HL-60/S4 treated with phorbol 12-myristate 13-acetate at 8.2 ng/mL for 4 days and 3 days (cell line): ENCODE results near the gene TMEM250.

Source experiments
- in situ Hi-C: fragments of 300-500 bp; cut with MboI; formaldehyde crosslinking; loops from 2 replicates; pipeline ENCODE4 v1.15.0; 2022; ENCODE audit warnings: low sequenced_read_pairs

Gene TMEM250

DNA sequence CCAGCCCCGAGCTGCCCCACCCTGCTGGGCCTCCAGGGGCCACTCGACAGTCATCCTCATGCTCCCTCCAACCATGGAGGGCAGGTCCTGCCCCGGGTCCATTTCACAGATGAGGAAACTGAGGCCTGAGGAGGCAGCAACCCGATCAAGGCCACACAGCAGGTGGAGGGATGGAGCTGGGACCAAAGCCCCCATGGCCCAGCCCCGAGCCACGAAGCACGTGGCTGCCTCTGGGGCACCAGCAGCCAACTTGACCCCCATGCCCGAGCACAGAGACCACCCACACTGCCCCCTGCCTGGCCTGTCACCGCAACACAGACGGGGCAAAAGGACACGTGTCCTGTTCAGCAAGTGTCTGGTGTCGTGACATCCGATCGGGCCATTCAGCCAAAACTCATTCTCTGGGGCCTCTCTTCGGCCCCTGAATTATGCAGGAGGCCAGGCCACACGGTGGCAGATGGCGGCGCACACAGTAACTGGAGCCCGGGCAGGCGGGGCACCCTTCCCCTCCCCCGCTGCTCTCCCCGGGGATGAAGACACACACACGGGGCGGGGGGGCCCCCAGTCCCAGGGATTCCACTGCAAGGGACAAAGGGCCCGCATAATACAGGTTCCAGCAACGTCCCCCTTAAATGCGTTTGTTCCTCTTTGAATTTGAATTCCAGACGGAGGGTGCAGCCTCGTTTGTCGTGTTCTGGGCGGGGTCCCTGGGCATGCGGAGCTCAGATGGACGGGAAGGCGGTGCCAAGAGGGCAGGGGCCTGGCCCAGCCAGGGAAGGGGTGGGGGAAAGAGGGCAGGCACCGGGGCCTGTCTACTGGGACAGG is 29.4 kb upstream of the TMEM250 start:
- in situ Hi-C loops, result no loop called here

DNA sequence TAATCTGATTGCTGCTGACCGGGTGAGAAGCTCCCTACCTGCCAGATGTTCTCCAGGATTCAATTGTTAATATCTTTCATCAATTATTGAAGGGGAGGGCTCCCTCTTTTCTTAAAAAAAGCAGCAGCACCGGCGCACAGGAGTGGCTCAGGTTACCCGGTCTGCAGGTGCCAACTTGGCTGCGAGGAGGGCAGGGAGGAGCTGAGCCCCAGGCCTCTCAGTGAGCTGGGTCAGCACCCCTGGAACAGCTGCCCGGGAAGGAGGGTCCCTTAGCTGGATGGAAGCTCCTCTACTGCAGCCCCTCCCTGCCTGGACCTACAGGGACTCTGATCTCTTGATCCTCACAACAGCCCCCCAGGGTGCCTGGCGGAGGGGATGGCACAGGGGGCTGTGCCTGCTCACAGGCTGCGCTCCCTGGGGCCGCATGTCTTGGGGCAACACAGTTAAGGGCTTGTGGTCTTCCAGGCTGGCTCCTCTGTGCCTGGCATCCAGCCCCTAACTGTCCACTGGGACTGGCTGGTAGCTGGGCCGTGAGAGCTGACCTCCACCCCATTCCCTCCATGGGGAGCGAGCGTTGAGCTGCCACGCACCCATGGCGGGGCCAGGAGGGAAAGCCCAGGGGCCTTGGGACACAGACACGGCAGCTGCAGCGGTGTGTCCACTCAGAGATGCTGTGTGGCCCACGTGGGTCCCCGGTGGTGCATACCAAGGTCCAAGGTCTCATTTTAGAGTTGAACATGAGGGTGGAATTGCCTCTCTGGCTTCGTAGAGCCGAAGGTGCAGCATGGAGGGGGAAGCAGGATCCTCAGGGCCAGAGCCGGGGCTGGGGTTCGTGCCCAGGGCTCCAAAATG is 28.6 kb upstream of the TMEM250 start:
- in situ Hi-C loops, result no loop called here

DNA sequence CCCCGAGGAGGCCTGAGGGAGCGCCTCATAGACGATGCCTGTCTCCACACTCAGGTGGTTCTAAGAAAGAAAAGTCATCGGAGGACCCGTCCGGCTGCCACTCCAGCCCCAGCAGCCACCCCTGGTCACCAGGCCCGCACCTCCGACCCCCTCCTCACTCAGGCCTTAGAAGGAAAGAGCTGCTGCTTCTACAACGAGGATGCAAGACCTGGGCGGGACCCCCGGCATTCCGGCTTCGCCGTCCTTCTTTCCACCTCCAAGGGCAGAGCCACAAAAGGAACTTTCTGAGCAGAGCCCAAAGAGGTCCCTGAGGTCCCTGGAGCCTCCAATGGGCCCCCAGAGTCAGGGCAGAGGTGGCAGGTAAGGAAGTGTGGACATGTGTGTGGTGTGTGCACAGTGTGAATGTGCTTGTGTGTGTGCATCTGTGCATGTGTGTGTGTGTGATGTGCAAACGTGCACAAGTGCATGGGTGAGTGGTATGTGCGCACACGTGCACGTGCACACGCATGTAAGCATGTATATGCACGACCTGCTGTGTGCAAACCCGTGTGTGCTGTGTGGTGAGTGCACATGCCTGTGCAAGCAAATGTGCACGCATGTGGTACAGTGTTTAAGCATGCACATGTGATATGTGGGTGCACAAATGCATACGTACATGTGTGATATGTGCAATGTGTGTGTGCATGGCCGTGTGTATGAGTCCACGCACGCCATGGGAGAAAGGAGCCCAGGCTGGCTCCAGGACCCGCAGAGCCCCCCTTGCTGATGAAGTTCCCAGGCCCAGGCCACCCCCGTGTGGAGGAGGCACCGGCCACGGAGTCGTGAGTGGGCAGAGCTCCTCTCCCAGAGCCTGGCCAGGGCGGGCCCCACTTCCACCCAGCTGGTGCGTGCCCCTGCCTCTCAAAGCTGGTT is 27.7 kb upstream of the TMEM250 start:
- in situ Hi-C loops, result no loop called here

GRCh38 chr9:136145580-136145979 is 26.9 kb upstream of the TMEM250 start:
- in situ Hi-C loops, result no loop called here

GRCh38 chr9:136144450-136144849 is 25.8 kb upstream of the TMEM250 start:
- in situ Hi-C loops, result no loop called here

DNA sequence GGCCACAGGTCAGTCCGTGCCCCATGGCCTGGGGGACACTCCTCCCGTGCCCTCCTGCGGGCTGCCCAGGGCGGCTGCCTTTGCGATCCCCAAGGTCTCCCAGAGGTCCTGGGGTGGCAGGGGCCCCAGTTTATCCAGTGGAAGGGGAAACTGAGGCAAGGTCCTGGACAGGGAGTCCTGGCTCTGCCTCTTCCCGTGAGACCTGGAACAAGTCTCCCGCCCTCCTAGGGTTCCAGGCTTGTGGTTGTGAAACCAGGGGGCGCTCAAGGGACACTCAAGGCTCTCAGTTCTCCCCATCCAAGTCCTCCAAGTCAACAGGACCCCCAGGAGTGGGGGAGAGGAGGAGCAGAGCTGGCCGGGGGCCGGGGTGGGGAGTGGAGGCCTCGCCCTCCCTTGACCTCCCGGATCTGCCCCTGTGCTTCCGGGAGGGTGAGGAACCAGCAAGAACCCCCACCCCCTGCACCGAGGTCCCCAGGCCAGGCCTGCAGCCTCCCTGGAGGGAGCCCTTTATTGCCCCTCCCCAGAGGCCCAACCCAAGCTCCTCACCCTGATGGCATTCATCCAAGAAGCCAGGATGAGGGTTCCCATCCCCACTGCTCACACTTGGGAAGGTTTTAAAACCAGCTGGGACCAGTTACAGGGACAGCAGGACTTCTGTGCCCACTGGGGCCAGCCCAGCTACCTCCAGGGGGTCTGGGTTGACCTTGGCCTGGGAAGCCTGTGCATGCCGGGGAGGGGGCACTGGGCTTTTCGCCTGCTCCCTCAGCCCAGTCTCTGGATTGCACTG is 24.7 kb upstream of the TMEM250 start:
- in situ Hi-C loops, result no loop called here

- in situ Hi-C loops, result no loop called here
Measured at GRCh38 chr9:136142859-136143214, 24.2 kb upstream of the TMEM250 start.

DNA sequence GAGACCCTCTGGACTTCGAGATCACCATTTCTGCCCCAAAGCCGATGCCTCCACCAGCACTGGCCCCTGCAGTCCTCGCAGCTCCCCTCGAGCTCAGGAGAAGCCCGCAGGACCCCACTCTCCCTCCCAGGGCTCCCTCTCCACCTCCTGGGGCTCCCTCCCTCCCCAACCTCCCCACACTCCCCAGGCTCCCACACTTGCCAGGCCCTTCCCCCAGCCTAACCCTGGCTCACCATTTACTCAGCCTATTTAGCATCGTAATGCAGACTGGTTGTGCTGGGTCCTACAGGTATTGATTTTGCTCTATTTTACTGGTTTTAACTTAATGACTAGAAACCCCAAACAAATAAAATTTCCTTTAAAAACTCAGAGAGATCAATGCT is 23.7 kb upstream of the TMEM250 start:
- in situ Hi-C loops, result no loop called here

DNA sequence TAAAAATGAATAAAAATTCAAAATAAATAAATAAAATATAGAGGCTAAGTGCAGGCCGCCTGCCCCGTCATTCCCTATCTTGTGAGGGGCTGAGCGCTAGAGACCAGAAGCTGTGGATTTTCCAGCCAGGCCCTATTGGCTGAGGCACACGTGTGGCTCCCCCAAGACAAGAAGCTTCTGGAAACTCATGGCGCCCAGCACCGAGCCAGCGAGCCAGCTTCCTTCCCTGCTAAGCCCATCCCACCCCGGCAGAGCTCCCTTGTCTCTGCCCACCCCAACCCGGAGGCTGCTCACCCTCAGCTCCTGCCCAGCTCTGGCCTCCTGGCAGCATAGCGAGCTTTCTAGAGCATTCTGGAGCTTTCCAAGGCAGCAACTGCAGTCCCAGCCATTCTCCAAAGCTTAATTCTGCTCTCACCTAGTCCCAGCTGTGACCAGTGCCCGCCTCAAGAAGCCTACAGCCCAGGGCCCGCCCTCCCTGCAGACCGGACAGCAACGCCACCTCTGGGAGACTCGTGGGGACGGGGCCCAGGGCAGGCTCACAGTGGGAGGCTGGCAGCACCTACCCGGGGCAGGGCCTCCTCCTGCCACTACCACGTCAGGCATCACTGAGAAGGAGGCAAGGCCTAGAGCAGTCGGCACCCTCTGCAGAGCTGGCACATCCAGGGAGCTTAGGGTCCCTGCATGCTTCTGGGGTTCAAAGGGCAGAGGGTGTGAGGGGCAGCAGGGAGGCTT is 23.2 kb upstream of the TMEM250 start:
- in situ Hi-C loops, result no loop called here

DNA sequence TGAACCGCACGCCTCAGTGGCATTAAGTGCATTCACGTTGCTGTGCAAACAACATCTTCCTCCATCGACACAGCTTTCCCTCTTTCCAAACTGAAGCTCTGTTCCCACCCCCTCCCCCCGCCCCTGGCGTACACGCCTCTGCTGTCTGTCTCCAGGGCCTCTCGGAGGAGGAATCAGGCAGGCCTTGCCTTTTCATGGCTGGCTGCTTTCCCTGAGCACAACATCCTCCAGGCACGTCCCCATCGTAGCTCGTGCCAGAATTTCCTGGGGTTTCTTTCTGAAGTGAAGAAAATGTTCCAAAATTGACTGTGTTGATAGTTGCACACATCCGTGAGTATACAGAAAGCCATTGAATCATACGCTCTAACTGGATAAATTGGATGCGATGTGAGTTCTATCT is 22.3 kb upstream of the TMEM250 start:
- in situ Hi-C loops, result no loop called here

GRCh38 chr9:136140046-136140445 is 21.4 kb upstream of the TMEM250 start:
- in situ Hi-C loops, result no loop called here

- in situ Hi-C loops, result no loop called here
Measured at GRCh38 chr9:136138566-136138965, 19.9 kb upstream of the TMEM250 start.

GRCh38 chr9:136137321-136138265 is 18.9 kb upstream of the TMEM250 start:
- in situ Hi-C loops, result no loop called here

GRCh38 chr9:136136127-136136925 is 17.7 kb upstream of the TMEM250 start:
- in situ Hi-C loops, result no loop called here

DNA sequence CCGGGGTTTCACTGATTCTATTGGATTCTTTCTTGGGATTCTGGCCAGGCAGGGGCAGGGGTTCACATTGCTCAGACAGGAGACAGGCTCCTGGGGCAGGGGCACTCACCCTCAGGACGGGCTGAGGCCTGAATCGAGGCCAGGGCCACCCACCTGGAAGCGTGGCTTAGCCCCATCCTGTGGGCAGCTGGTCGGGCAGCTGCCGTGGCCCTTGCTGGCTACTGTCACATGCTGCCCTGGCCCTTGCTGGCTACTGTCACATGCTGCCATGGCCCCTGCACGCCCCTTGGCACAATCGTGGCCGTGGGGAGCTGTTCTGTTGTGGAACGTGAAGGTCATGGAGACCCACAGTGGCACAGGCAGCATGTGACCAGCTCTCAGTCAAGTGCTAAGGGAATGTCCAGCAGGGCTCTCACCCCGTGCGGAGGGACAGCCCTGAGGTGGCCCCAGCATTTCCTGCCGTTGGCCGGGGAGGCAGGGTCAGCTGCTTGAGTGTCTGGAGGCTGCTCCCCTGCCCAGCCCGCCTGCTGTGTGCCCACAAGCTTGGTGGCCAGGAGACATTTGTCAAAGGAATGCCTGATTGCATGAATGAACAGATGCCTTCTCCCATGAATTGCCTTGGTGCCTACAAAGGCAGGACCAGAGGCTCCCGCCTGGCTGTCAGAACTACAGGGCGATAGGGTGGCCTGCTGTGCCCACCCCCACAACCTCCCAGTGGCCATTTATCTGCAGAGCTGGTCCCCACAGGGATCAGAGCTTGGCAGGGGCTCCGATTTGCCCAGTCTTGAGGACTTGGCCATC is 16.9 kb upstream of the TMEM250 start:
- in situ Hi-C loops, result no loop called here

DNA sequence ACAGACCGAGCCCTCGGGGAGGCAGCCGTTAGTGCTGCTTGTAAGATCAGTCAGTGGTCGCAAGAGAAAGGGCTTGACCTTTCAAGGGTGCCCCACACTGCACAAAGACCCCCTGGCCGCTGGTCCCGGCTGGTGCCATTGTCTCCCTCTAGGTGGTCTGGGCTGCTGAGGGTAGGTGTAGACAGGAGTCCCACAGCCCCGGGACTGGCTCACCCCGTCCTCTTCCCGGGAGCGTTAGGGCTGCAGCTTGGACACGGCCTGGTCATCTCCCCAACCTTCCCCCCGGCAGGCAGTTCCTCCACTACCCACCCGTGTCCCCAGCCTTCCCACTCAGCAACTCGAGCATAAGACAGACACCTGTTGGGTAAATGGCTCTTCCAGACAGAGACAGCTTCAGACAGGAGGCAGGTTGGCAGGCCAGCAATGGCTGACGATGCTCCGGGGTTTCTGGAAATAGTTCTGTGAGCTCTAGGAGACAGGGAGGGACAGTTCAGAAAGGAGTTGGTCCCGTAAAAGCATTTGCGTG is 15.3 kb upstream of the TMEM250 start:
- in situ Hi-C loops, result no loop called here
